HG03025 (cell line): ENCODE results near the gene SYPL1.
A peak's percentile ranks its signal among the peaks of the same experiment; 100 is the strongest.
"Not testable (repeated sequence)": the region's sequence is repeated elsewhere in the genome, so short reads cannot be mapped to it uniquely, and the experiment has no call there.

Experiments used
- ATAC-seq: cut with Tn5 transposase; IDR thresholded peaks from one replicate; pipeline ENCODE4 v1.9.1; 2021; ENCODE audit warnings: mild to moderate bottlenecking, moderate library complexity; ENCODE audit not compliant: unreplicated experiment, low FRiP score

Gene SYPL1

DNA sequence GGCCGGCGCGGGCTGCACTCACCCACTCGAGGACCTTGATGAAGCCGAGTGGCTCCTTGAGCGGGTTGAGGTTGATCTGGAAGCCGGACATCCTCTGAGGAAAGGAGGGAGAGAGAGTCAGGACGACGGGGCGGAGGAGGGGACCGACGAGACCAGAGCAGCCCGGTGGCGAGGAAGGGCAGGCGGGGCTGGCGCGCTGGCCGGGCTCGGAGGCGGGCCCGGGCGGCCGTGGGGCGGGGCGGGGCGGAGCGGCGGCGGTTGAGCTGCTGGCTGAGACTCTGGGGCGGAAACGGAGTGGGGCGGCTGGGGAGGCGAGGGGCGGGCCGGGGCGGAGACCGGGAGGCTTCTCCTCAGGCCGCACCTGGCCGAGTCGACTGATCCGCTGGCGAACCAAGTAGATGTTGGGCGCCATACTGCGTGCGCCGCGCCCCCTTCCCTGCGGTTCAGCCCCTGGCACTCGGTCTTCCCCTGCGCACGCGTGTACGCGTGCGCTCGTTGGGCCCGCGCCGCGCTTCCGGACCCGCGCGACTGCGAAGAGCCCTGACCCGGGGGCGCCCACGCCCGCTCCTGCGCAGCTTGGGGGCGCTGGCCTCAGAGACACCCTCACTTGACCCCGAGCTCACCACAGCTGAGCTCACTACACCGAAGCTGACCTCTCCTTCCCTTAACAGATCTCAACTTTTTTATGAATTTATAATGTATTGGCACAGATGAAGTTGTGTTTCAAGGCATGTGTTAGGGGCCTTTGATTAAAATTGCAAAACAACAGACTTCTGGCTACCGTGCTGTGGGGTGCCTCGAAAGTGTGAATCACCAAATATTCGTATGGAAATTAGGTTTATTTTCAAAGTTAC, at the start of gene SYPL1:
SYPL1 (minus strand) TSS at position 195 of the 854 bp plus-strand sequence; CDS start at position 91, 104 bp downstream.
- ATAC-seq: peak; percentile 84

DNA sequence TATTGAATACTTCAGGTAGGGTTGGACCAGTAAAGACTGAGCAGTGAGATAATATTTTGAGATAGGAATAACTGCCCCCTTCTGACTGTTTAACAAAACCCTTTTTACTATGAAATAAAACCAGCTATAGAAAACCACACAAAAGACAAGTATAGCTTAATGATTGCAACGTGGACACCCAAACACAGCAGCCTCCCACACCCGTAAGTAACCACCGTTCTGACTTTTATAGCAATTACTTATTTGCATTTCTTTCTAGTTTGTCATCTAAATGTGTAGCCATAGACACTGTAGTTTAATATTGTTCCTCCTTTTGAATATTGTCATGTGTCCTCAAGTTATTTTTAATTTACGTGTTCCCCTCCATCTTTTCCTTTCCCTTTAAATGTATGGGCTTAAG, 42.9 kb upstream of the SYPL1 start:
- ATAC-seq: no peak

- no peak for ATAC-seq
Measured at GRCh38 chr7:106153891-106154449, 41.9 kb upstream of the SYPL1 start.

DNA sequence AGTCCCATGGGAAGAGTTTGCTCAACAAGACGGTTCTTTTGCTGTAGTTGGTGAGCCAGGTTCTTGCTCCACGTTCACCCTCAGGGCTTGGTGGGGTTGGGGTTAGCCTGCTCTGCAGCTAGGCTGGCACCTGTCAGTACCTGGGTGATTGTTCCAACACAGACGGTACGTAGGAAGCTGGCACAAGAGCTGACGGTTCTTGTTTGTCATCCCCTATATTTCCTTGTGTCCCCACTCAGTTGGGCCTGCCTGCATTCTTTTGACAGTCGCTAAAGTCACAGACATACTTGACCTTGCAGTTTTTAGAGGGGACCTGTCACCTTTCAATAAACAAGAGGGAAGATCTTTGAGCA, 40.2 kb upstream of the SYPL1 start:
- ATAC-seq: no peak

GRCh38 chr7:106151459-106152312, 39.6 kb upstream of the SYPL1 start:
- no peak for ATAC-seq

DNA sequence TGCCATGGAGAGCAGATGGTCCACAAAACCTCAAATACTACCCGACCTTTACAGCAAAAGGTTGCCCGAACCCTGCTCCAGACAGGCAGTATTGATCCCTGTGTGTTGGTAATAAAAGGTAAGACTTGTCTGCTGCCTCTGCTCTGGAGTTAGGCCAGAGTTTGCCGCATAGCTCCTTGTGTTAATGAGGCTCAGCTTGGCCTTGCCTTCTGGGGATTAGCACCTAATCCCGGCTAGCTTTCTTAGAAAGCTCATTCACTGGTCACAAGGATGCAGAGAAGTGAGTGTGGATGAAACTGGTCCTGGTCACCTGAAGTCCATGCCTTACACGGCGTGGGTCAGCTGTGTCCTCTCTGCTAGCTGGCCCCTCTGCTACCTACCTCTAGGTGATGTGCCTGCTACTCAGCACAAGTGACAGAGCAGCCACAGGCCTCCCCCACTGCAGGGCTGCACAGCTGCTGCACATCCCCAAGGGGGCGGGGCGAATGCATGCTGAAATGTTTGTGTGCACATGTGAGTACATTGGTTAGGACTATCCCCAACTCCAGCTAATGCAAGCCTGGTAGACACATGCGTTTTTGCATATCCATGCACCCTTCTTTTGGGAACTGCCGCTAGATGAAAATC, 31.7 kb upstream of the SYPL1 start:
- ATAC-seq: no peak

DNA sequence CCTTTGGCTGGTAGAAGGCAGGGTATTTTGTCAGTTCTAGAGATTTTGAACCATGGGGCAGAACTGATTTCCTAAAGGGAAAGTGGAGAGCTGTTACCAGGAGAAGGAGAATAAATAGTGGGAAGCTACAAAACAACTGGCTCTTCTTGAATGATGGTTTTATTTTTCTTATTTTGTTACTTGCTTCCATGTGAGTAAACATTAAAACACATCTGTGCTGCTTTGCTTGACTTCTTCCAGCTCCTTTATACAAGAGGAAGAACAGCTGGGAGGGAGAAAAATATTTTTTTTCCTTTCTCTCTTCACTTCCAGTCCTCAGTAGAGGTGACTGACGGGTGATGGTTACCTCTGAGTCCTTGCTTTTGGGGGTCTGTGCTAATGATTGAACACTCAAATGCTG, 30.0 kb upstream of the SYPL1 start:
- no peak for ATAC-seq

DNA sequence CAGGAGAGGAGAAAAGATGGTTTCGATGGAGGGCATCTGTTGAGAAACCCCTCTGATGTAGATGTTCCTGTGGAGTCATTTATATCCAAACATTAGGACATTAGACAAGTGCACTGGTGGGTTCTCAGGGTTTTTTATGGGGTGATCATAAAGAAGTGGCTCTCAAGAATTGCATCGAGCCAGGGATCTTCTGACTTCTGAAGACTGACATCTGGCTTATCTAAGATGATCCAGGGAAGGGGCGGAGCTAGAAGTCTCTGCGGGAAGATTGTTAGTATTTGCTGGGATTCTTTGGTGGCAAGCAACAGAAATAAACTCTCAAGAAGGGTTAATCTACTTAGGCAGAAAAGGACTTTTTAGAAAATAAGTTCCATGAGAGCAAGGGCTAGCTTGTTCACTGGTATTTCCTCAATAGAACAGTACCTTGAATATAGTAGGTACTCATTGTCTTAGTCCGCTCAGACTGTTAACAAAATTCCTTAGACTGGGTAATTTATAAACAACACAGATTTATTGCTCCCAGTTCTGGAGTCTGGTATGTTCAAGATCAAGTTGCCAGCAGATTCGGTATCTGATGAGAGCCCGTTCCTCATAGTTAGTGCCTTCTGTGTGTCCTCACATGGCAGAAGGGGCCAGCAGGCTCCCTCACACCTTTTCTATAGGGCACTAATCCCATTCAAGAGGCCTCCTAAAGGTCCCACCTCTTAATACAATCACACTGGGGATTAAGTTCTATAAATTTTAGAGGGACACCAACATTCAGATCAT, 28.5 kb upstream of the SYPL1 start:
- no peak for ATAC-seq

- no peak for ATAC-seq
Measured at GRCh38 chr7:106139265-106140251, 27.4 kb upstream of the SYPL1 start.

DNA sequence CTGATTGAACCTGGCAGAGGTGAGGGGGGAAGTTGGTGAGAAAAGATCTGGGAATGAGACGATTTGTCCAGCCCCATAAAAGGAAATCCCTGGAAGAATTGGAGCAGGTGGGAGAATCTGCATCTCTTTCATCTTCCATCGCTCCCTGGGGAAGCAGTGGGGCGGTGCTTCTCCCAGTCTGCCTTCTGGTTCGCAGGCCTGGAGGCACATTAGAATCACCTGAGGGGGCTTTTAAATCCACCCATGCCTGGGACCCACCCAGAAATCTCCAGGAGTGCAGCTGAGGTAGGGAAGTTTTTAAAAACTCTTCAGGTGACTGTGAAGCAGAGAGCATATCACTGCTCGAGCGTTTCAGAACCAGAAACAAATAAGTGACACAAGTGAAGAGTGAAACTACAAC, 26.7 kb upstream of the SYPL1 start:
- no peak for ATAC-seq

DNA sequence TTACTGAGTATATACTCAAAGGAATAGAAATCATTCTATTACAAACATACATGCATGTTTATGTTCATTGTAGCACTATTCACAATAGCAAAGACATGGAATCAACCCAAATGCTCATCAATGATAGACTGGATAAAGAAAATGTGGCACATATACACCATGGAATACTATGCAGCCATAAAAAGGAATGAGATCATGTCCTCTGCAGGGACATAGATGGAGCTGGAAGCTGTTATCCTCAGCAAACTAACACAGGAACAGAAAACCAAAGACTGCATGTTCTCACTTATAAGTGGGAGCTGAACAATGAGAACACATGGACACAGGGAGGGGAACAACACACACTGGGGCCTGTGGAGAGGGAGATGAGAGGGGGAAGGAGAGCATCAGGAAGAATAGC, 26.1 kb upstream of the SYPL1 start:
- ATAC-seq: not testable (repeated sequence)

DNA sequence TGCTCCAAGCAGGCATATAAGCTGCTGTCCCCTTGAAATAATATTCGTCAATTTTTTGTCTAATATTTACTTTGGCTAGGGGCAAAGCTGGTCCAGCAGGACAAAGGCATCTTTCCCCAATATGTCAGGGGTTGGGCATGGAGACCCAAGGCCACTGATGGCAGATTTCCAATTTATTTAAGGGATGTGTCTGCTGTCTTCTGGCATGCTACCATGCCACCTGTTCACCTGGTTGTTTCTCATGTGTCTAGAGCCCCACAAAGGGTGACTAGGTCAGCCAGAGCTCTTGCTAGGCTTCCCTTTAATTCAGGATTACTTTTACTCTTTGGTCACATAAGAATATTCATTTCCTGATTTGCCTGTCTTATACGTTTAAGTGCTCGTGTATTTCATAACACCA, 22.1 kb upstream of the SYPL1 start:
- ATAC-seq: no peak

- ATAC-seq: no peak
Measured at GRCh38 chr7:106129291-106129690, 17.2 kb upstream of the SYPL1 start.

- ATAC-seq: no peak
Measured at GRCh38 chr7:106128836-106129235, 16.7 kb upstream of the SYPL1 start.

DNA sequence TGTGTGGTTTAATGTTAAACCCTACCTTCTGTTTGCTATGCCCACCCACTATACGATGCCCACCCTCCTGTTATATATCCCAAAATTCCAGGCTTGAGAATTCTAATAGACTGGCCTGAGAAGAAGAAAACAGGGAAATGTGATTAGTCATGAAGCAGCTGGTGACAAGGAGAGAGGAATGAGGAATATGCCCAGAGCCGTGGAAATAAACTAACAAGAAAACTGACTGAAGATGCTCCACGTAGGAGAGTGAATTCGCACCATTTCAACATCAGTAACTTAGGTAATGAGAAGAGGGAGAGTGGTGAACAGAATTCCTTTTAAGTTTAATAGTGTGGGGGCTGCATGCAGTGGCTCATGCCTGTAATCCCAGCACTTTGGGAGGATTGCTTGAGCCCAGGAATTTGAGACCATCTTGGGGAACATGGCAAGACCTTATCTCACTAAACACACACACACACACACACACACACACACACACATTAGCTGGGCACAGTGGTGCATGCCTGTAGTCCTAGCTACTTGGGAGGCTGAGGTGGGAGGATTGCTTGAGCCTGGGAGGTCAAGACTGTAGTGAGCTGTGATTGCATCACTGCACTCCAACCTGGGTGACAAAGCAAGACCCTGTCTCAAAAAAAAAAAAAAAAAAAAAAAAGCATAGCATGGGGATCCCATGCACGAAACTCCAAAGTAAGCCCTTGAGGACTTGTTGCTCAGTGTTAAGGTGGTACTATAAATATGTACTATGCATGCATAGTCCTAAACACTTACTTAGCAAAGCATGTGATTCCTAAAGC, 16.1 kb upstream of the SYPL1 start:
- no peak for ATAC-seq

DNA sequence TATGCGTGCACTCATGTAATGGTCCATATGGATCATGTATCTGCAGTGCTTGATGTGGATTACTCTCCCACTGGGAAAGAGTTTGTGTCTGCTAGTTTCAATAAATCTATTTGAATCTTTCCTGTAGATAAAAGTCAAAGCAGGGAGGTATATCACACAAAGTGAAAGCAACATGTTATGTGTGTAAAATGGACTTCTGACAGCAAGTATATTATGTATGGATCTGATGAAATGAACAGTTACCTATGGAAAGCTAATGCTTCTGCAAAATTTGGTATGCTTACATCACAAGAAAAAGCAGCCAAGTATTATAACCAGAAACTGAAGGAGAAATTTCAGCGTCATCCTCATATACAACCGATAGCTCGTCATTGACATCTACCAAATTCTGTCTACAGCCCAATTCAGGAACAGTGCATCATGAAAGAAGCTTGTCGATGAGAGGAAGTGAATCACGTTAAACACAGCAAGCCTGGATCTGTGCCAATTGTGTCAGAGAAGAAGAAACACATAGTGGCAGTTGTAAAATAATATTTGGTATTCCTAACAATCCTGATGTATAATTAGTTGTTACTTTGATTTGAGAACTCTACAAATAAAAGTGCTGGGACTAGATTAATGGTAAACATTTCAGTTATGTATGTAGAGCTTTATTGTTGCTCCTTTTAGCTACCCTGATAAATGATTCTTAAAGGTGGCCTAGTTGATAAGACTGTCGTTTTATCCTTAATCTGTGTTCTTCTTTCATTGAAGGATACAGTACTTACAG, 14.2 kb upstream of the SYPL1 start:
- ATAC-seq: no peak

GRCh38 chr7:106125417-106125816, 13.3 kb upstream of the SYPL1 start:
- no peak for ATAC-seq
